AG10803 (cell line): ENCODE measurements around the gene LRRC14B.

Source experiments
- DNase-seq: peaks from one replicate; pipeline ENCODE4 v3.0.0; 2010; ENCODE audit warnings: low read depth
- H3K4me3 ChIP-seq: 2 replicates; pipeline ENCODE4 v1.5.1; 2011; ENCODE audit warnings: mild to moderate bottlenecking, low read length, control low read depth
- TF ChIP-seq, protein P1 (sequence below): conservative IDR thresholded peaks from 2 replicates; pipeline ENCODE4 v1.5.1; 2011; ENCODE audit warnings: mild to moderate bottlenecking, low read length, control low read depth, inconsistent platforms

LRRC14B gene

DNA sequence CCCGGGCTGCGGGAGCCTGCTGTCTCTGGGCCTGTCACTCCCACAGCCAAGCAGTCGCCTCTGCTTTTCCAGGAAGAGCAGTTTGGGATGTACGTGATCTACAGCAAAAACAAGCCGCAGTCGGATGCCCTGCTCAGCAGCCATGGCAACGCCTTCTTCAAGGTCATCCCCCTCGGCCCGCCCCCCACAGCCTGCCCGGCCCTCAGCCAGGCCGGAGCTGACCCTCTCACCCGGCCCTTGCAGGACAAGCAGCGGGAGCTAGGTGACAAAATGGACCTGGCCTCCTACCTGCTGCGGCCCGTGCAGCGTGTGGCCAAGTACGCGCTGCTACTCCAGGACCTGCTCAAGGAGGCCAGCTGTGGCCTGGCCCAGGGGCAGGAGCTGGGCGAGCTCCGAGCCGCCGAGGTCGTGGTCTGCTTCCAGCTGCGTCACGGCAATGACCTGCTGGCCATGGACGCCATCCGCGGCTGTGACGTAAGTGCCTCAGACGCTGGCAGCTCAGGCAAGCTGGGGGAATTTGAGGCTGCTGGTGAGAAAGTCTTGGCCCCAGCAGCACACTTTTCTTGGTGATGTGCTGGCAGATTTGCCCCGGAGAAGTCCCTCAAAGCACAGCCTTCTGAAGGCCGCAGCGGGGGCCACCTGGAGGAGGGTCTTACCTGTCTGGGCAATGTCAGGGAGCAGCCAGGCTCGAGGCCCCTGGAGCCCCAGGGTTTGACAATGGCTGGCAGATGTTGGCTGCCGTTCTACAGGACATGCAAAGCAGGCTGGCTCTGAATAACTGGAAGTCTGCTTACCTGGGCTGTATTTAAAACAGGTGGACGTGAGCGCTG is 20.1 kb upstream of the LRRC14B start:
- TF ChIP-seq, protein P1, sequence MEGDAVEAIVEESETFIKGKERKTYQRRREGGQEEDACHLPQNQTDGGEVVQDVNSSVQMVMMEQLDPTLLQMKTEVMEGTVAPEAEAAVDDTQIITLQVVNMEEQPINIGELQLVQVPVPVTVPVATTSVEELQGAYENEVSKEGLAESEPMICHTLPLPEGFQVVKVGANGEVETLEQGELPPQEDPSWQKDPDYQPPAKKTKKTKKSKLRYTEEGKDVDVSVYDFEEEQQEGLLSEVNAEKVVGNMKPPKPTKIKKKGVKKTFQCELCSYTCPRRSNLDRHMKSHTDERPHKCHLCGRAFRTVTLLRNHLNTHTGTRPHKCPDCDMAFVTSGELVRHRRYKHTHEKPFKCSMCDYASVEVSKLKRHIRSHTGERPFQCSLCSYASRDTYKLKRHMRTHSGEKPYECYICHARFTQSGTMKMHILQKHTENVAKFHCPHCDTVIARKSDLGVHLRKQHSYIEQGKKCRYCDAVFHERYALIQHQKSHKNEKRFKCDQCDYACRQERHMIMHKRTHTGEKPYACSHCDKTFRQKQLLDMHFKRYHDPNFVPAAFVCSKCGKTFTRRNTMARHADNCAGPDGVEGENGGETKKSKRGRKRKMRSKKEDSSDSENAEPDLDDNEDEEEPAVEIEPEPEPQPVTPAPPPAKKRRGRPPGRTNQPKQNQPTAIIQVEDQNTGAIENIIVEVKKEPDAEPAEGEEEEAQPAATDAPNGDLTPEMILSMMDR = no peak
- no peak overlapping the region for H3K4me3 ChIP-seq
- DNase-seq = no peak

DNA sequence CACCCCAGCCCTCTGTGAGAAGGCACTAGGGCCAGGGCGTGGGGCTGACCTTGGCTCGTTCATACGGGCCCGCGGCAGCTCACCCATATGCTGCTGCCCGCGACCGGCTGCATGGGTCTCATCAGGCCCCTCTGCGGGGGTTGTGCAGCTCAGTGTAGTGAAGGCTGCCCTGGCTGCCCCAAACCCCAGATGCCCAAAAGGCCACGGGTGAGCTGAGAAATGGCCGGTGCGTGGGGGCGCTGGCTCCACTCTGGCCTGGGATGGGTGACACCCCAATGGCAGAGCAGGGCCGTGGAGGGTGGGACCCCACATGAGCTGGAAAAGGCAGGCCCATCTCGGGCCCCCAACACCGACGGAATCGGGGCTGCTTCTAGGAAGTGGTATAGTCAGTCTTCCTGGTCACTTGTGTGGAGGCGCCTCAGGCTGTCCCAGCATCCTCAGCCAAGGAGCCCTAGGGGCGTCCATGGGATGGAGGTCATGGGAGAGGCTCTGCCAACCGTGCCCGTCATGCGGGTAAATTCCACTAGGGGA is 19.4 kb upstream of the LRRC14B start:
- DNase-seq = no peak
- TF ChIP-seq, protein P1 = no peak
- no peak overlapping the region for H3K4me3 ChIP-seq

DNA sequence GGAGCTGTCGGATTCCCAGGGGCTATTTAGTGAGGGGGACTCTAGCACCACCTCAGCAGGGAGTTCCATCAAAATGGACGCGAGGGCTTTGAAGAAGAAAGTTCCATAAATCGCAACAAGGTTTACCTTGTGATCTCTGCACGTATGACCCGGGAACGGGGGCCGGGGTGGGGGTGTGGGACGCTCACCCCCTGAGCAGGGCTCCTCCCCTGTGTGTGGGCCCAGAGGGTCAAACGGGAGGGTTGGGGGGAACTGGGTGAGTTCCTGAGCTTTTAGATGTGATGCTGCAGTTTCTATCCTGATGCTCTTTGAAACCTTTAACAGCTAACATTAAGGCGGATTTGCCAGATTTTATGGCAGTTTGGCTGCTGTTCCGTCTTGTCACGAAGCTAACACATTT is 18.9 kb upstream of the LRRC14B start:
- DNase-seq = no peak
- H3K4me3 ChIP-seq = no peak overlapping the region
- TF ChIP-seq, protein P1 = no peak

DNA sequence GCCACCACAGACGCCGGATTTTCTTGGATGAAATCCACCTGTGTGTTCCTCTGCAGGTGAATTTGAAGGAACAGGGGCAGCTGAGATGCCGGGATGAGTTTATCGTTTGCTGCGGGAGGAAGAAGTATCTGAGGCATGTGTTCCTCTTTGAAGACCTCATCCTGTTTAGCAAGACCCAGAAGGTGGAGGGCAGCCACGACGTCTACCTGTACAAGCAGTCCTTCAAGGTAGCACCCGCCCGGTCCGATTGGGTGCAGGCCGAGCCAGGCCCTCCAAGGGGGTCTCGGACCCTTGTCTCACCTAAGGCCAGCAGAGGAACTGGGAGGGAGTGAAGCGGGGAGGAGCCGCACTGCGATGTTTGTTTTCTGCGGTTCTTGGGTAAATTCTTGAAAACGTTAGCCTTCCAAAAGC is 18.4 kb upstream of the LRRC14B start:
- TF ChIP-seq, protein P1 = no peak
- no peak for DNase-seq
- no peak overlapping the region for H3K4me3 ChIP-seq

DNA sequence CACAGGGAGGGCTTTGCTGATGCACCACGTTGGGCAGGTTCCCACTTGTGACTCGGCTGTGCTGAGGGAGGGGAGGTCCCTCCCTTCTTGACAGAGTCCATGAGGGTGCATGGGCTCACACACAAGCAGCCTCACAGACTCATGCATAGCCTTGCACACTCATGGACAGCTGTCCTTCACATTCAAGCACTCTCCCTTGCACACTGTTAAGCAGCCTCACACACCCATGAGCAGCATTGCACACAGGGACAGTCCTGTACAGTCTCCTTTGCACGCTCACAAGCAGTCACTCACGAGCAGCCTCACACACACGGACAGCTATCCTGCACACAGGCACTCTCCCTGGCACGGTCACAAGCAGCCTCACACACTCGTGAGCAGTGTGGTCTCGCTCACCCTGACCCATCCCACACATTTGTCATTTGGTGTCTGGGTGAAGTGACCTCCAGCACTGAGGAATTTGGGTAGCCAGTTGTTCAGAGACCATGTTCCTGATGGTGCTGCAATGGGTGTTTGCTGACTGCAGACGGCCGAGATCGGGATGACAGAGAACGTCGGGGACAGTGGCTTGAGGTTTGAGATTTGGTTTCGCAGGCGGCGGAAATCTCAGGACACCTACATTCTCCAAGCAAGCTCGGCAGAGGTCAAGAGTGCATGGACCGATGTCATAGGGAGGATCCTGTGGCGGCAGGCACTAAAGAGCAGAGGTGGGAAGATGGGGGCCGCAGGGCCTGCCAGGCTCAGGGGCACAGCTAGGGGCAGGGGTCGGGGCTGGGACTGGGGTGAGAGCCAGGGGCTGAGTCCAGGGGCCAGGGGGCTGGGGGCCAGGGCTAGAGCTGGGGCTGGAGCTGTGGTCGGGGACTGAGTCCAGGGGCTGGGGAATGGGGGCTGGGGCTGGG is 17.7 kb upstream of the LRRC14B start:
- TF ChIP-seq, protein P1 = no peak
- no peak for DNase-seq
- H3K4me3 ChIP-seq = no peak overlapping the region

DNA sequence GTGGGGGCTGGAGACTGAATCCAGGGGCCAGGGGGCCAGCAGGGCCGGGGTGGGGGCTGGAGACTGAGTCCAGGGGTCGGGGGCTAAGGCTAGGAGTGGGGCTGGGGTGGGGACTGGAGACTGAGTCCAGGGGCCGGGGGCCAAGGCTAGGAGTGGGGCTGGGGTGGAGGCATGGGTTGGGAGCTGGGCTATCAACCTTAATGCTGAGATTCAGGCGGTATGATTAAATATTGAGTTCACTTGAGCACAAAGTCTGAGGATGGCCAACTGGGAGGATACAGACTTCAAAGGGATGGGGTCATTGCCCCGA is 17.0 kb upstream of the LRRC14B start:
- DNase-seq = no peak
- TF ChIP-seq, protein P1 = no peak

More for the DNA sequence above, 17.0 kb upstream of the LRRC14B start:
- H3K4me3 ChIP-seq = no peak overlapping the region
